Measurements from ENCODE around the gene ALKBH3. TPM values are rescaled to one million over a fixed set of nuclear protein-coding genes. Genes with fewer than 3 reads are reported as not detected.
A peak's percentile ranks its signal among the peaks of the same experiment; 100 is the strongest.

Gene ALKBH3
- total RNA-seq, 2 donors from 2014 or later: 9.3 to 13.9 TPM

- Mint-ChIP-seq H3K4me3 (no peak overlapping the region), H3K36me3 (ENCODE audit: low read depth) (no peaks in the 10 kb centered on the region), H3K9me3 (no peaks in the 10 kb centered on the region), H3K27ac (no peak overlapping the region), H3K27me3 (ENCODE audit: insufficient read depth) (peaks cover 34% of the 10 kb centered on the region), H3K4me1 (peaks cover 4% of the 10 kb centered on the region)
- no peaks in the 10 kb centered on the region for H3K9me3 ChIP-seq (ENCODE audit: control insufficient read depth, low read length)
- H3K36me3 ChIP-seq (ENCODE audit: control insufficient read depth, insufficient read depth, low read length): no peaks in the 10 kb centered on the region
- TF ChIP-seq CTCF (conservative IDR thresholded peaks at IDR 0.05): no peak
- WGBS, 2 experiments (ENCODE audit: insufficient coverage in 1 of 2, insufficient read length in 1 of 2): 92 to 100% methylated on average over 2 to 7 of the region's 7 CpGs
- H3K27me3 ChIP-seq (ENCODE audit: control insufficient read depth, insufficient read depth, low read length, poor library complexity, severe bottlenecking): peaks cover 14% of the 10 kb centered on the region
- no peak overlapping the region for H3K9ac ChIP-seq (ENCODE audit: extremely low read depth, low read length, poor library complexity, severe bottlenecking)
- H3K4me1 ChIP-seq (ENCODE audit: control insufficient read depth, insufficient read depth, low read length): no peaks in the 10 kb centered on the region
- no peak overlapping the region for H3K27ac ChIP-seq (ENCODE audit: low read depth, low read length)
- DNase-seq: no peak
- H3K4me3 ChIP-seq (ENCODE audit: low read length): no peak overlapping the region
Measured at GRCh38 chr11:43936076-43936475, 55.4 kb downstream of the ALKBH3 start.

DNA sequence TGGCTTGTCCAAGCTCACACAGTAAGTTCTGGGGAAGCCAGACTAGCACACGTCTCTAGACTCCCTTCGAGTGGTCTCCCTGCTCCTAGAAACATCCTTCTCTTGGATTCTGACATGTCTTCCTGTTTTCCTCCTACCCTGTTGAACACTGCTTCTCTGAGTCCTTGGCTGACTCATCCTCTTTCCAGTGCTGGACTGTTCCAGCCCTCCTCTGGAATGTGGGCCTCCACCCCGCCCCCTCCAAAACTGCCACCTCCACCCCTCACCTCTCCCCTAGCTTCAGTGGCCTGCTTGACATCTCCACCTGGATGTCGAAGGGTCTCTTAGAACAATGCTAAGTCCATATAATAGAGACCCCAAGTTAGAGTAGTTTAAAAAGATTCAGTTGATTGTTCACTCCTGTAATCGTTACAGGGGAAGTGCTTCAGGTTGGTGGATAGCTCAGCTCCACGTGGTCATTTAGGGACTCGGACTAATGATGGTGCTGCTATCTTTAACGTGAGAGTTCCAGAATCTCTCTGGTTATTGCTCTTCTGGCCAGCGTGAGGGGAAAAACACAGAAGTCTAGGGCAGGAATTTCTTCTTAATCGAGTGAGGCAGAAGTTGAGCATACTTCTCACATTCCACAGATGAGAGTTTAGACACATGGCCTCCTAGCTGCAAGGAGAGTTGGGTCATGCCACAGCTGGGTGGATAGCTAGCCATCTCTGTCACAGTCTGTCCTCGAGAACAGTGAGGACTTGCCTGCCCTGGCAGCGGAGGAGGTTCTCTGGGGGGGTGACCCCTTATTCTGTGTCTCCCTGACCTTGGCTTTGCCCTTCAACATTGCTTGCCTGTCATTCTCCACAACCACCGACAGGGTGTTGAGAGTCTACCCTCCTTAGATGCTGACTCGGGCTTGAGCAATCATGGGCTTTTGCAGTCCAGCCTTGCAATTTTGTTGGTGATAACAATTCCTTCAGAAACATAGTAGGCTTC, 57.1 kb downstream of the ALKBH3 start:
- Mint-ChIP-seq H3K27me3 (ENCODE audit: insufficient read depth) (peaks cover 45% of the 10 kb centered on the region), H3K9me3 (no peaks in the 10 kb centered on the region), H3K36me3 (ENCODE audit: low read depth) (no peaks in the 10 kb centered on the region), H3K27ac (no peak overlapping the region), H3K4me3 (no peak overlapping the region), H3K4me1 (peaks cover 6% of the 10 kb centered on the region)
- DNase-seq: no peak
- TF ChIP-seq CTCF (conservative IDR thresholded peaks at IDR 0.05): peak; percentile 29
- Histone ChIP-seq H3K9me3 (ENCODE audit: control insufficient read depth, low read length) (no peaks in the 10 kb centered on the region), H3K4me1 (ENCODE audit: control insufficient read depth, insufficient read depth, low read length) (no peaks in the 10 kb centered on the region), H3K9ac (ENCODE audit: extremely low read depth, low read length, poor library complexity, severe bottlenecking) (no peak overlapping the region), H3K36me3 (ENCODE audit: control insufficient read depth, insufficient read depth, low read length) (no peaks in the 10 kb centered on the region), H3K27me3 (ENCODE audit: control insufficient read depth, insufficient read depth, low read length, poor library complexity, severe bottlenecking) (peaks cover 28% of the 10 kb centered on the region), H3K27ac (ENCODE audit: low read depth, low read length) (no peak overlapping the region), H3K4me3 (ENCODE audit: low read length) (no peak overlapping the region)
- WGBS, 2 experiments (ENCODE audit: insufficient coverage in 1 of 2, insufficient read length in 1 of 2): 80 to 84% methylated on average over 11 to 14 of the region's 14 CpGs

DNA sequence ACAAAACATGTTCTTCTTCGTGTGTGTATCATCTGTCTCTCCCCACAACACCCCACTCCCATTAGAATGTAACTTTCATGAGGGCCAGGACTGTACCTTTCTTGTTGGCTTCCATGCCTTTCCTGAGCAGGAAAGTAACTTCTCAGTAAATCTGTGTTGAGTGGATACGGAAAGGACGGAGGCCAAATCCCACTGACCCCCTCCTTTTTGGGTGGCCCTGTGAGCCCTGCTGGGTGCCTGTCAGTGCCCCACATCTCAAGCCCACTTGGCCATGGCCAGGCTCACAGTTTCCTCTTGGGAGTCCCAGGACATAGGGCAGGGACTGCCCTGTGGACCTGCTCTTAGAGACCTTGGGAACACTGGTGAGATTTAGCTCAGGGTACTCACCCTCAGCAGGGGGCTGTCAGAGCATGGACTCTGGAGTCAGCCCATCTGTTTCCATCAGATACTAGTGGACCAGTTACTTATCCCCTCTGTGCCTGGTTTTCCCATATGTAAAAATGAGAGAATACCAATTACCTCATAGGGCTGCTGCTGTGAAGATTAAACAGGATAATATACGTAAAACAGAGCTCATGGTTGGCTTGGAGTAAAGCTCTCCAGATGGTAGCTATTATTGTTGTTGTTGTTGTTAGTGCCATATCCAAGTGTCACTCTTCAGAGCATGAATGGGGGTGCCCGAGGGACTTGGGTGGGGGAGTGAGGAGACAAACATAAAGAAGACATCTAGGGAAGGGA, 60.8 kb downstream of the ALKBH3 start:
- H3K27me3 ChIP-seq (ENCODE audit: control insufficient read depth, insufficient read depth, low read length, poor library complexity, severe bottlenecking): peaks cover 62% of the 10 kb centered on the region
- no peak for TF ChIP-seq CTCF (conservative IDR thresholded peaks at IDR 0.05)
- no peak overlapping the region for H3K9ac ChIP-seq (ENCODE audit: extremely low read depth, low read length, poor library complexity, severe bottlenecking)
- H3K9me3 ChIP-seq (ENCODE audit: control insufficient read depth, low read length): no peaks in the 10 kb centered on the region
- peak overlapping the region; percentile 73 for H3K4me3 ChIP-seq (ENCODE audit: low read length)
- H3K27ac Mint-ChIP-seq: no peak overlapping the region
- H3K4me1 ChIP-seq (ENCODE audit: control insufficient read depth, insufficient read depth, low read length): peaks cover 3% of the 10 kb centered on the region
- H3K9me3 Mint-ChIP-seq: no peaks in the 10 kb centered on the region
- no peaks in the 10 kb centered on the region for H3K36me3 Mint-ChIP-seq (ENCODE audit: low read depth)
- no peak for DNase-seq
- 61 to 75% methylated on average over 2 to 5 of the region's 5 CpGs for WGBS, 2 experiments (ENCODE audit: insufficient coverage in 1 of 2, insufficient read length in 1 of 2)
- H3K36me3 ChIP-seq (ENCODE audit: control insufficient read depth, insufficient read depth, low read length): no peaks in the 10 kb centered on the region
- H3K27me3 Mint-ChIP-seq (ENCODE audit: insufficient read depth): peaks cover 74% of the 10 kb centered on the region
- H3K27ac ChIP-seq (ENCODE audit: low read depth, low read length): no peak overlapping the region
- H3K4me1 Mint-ChIP-seq: peaks cover 7% of the 10 kb centered on the region
- H3K4me3 Mint-ChIP-seq: peak overlapping the region; percentile 66

Data from endodermal cell (in vitro differentiated cells).